SHP77 treated with DMSO at 0.1 percent for 48 hours (cell line): ENCODE data around the gene UPB1.
A peak's percentile ranks its signal among the peaks of the same experiment; 100 is the strongest.
"Not testable (repeated sequence)": the region's sequence is repeated elsewhere in the genome, so short reads cannot be mapped to it uniquely, and the experiment has no call there.

Experiments
- DNase-seq: peaks from one replicate; lab custom pipeline; 2025; lab: John Stamatoyannopoulos, UW

UPB1 gene

GRCh38 chr22:24504956-24505736 lies 10.0 kb downstream of the UPB1 start:
- no peak for DNase-seq

GRCh38 chr22:24506802-24507438 lies 11.8 kb downstream of the UPB1 start:
- no peak for DNase-seq

- no peak for DNase-seq
These were observed 12.6 kb downstream of the UPB1 start for GRCh38 chr22:24507716-24508115.

GRCh38 chr22:24510637-24511625 lies 15.8 kb downstream of the UPB1 start:
- no peak for DNase-seq

- no peak for DNase-seq
These were observed 16.9 kb downstream of the UPB1 start for GRCh38 chr22:24512043-24512442.

- DNase-seq, result no peak
These were observed 18.5 kb downstream of the UPB1 start for GRCh38 chr22:24513378-24514240.

- DNase-seq, result no peak
These were observed 19.3 kb downstream of the UPB1 start for GRCh38 chr22:24514241-24515026.

- no peak for DNase-seq
These were observed 19.9 kb downstream of the UPB1 start for GRCh38 chr22:24515027-24515338.

- DNase-seq, result no peak
These were observed 21.2 kb downstream of the UPB1 start for GRCh38 chr22:24516301-24516737.

- DNase-seq, result no peak
These were observed 22.3 kb downstream of the UPB1 start for GRCh38 chr22:24517446-24517845.

- no peak for DNase-seq
These were observed 23.1 kb downstream of the UPB1 start for GRCh38 chr22:24518228-24518627.

- DNase-seq, result no peak
These were observed 23.8 kb downstream of the UPB1 start for GRCh38 chr22:24518771-24519485.

- no peak for DNase-seq
These were observed 24.4 kb downstream of the UPB1 start for GRCh38 chr22:24519496-24519895.

- peak; percentile 53 for DNase-seq
These were observed 26.7 kb downstream of the UPB1 start for GRCh38 chr22:24521791-24522245.

GRCh38 chr22:24523873-24524272 lies 28.7 kb downstream of the UPB1 start:
- DNase-seq, result no peak

- DNase-seq, result peak; percentile 11
These were observed 30.4 kb downstream of the UPB1 start for GRCh38 chr22:24525416-24526037.

GRCh38 chr22:24526191-24526590 lies 31.1 kb downstream of the UPB1 start:
- DNase-seq, result no peak

- no peak for DNase-seq
These were observed 34.8 kb downstream of the UPB1 start for GRCh38 chr22:24529898-24530297.

GRCh38 chr22:24530968-24531367 lies 35.8 kb downstream of the UPB1 start:
- DNase-seq, result not testable (repeated sequence)
